ENCODE measurements around the gene KCTD5.
A peak's percentile ranks its signal among the peaks of the same experiment; 100 is the strongest.

KCTD5 gene

GRCh38 chr16:2734844-2735515 lies 52.7 kb downstream of the KCTD5 start:
- no peak for DNase-seq

GRCh38 chr16:2736476-2737237 lies 54.3 kb downstream of the KCTD5 start:
- no peak for DNase-seq

GRCh38 chr16:2737238-2737605 lies 54.9 kb downstream of the KCTD5 start:
- DNase-seq, result no peak

- no peak for DNase-seq
Measured at GRCh38 chr16:2737895-2738418, 55.6 kb downstream of the KCTD5 start.

- no peak for DNase-seq
Measured at GRCh38 chr16:2738615-2739014, 56.3 kb downstream of the KCTD5 start.

GRCh38 chr16:2739625-2740430 lies 57.5 kb downstream of the KCTD5 start:
- DNase-seq, result no peak

GRCh38 chr16:2740476-2740875 lies 58.2 kb downstream of the KCTD5 start:
- no peak for DNase-seq

- no peak for DNase-seq
Measured at GRCh38 chr16:2741168-2741567, 58.8 kb downstream of the KCTD5 start.

GRCh38 chr16:2742323-2743006 lies 60.1 kb downstream of the KCTD5 start:
- no peak for DNase-seq

- DNase-seq, result no peak
Measured at GRCh38 chr16:2743007-2743810, 60.9 kb downstream of the KCTD5 start.

GRCh38 chr16:2744711-2745110 lies 62.4 kb downstream of the KCTD5 start:
- no peak for DNase-seq

- no peak for DNase-seq
Measured at GRCh38 chr16:2745116-2745890, 63.0 kb downstream of the KCTD5 start.

- DNase-seq, result no peak
Measured at GRCh38 chr16:2745961-2746360, 63.6 kb downstream of the KCTD5 start.

GRCh38 chr16:2748757-2749455 lies 66.6 kb downstream of the KCTD5 start:
- no peak for DNase-seq

GRCh38 chr16:2749476-2749875 lies 67.2 kb downstream of the KCTD5 start:
- no peak for DNase-seq

GRCh38 chr16:2749936-2750335 lies 67.6 kb downstream of the KCTD5 start:
- no peak for DNase-seq

GRCh38 chr16:2751577-2752034 lies 69.3 kb downstream of the KCTD5 start:
- no peak for DNase-seq

- peak; percentile 87 for DNase-seq
Measured at GRCh38 chr16:2752035-2752849, 69.9 kb downstream of the KCTD5 start, which contains the start of gene SRRM2. TSS of gene SRRM2 (plus strand) at chr16:2752638. CDS start at chr16:2756365, 3,727 bp downstream.
